Neural cell (in vitro differentiated cells): Measurements from ENCODE around the gene RMC1. TPM values are rescaled to one million over a fixed set of nuclear protein-coding genes. Genes with fewer than 3 reads are reported as not detected.

Experiments used
- H2AFZ ChIP-seq: fragments of 200-600, 300-800 bp; sonication (generic), shearing (Covaris generic); 2 replicates; pipeline ENCODE4 v1.6.0; 2014; ENCODE audit warnings: low read depth, mild to moderate bottlenecking, antibody characterized with exemption, low read length, moderate library complexity
- H3F3A ChIP-seq: fragments of 200-600 bp; shearing (Covaris generic); 2 replicates; pipeline ENCODE4 v1.6.1; 2016; ENCODE audit warnings: mild to moderate bottlenecking, moderate library complexity, mixed read lengths, antibody characterized with exemption, low read length; ENCODE audit not compliant: insufficient read depth, poor library complexity, severe bottlenecking
- H3K27ac ChIP-seq: fragments of 200-600, 300-800 bp; sonication (generic), shearing (Covaris generic); 2 replicates; pipeline ENCODE4 v1.5.1; 2014; ENCODE audit warnings: mild to moderate bottlenecking, low read length, moderate library complexity
- H3K27me3 ChIP-seq: fragments of 300-800, 200-600 bp; sonication (generic), shearing (Covaris generic); 2 replicates; pipeline ENCODE4 v1.6.0; 2014; ENCODE audit warnings: mild to moderate bottlenecking, low read depth, low read length, moderate library complexity; ENCODE audit not compliant: insufficient read depth
- H3K36me3 ChIP-seq: fragments of 300-800, 200-600 bp; sonication (generic), shearing (Covaris generic); 2 replicates; pipeline ENCODE4 v1.5.1; 2014; ENCODE audit warnings: mild to moderate bottlenecking, antibody characterized with exemption, low read length, moderate library complexity; ENCODE audit not compliant: insufficient read depth
- H3K4me2 ChIP-seq: fragments of 300-800, 200-600 bp; sonication (generic), shearing (Covaris generic); 2 replicates; pipeline ENCODE4 v1.6.0; 2014; ENCODE audit warnings: mild to moderate bottlenecking, low read length
- H3K4me3 ChIP-seq: fragments of 300-800, 200-600 bp; sonication (generic), shearing (Covaris generic); 2 replicates; pipeline ENCODE4 v1.5.1; 2014; ENCODE audit warnings: mild to moderate bottlenecking, low read length, moderate library complexity
- H3K79me2 ChIP-seq: fragments of 200-600 bp; shearing (Covaris generic); replicated peaks from 2 replicates; pipeline ENCODE4 v1.6.0; 2014; ENCODE audit warnings: mild to moderate bottlenecking, low read length, moderate library complexity; ENCODE audit not compliant: insufficient read depth
- H3K9ac ChIP-seq: fragments of 300-800, 200-600 bp; sonication (generic), shearing (Covaris generic); 2 replicates; pipeline ENCODE4 v1.6.1; 2016; ENCODE audit warnings: mild to moderate bottlenecking, low read length, mixed read lengths
- H3K9me2 ChIP-seq: fragments of 200-600 bp; shearing (Covaris generic); 2 replicates; pipeline ENCODE4 v1.6.1; 2016; ENCODE audit warnings: mild to moderate bottlenecking, low read length, mixed read lengths; ENCODE audit not compliant: insufficient read depth
- H3K9me3 ChIP-seq: fragments of 200-600, 300-800 bp; sonication (generic), shearing (Covaris generic); 2 replicates; pipeline ENCODE4 v1.6.1; 2016; ENCODE audit warnings: mild to moderate bottlenecking, mixed run types, low read length, moderate library complexity, mixed read lengths
- H4K20me1 ChIP-seq: fragments of 200-600 bp; shearing (Covaris generic); 2 replicates; pipeline ENCODE4 v1.6.1; 2016; ENCODE audit warnings: mild to moderate bottlenecking, mixed run types; ENCODE audit not compliant: insufficient read depth
- CTCF ChIP-seq: fragments of 450-650 bp; IDR thresholded peaks from 2 replicates; pipeline ENCODE4 v1.5.1; 2014; ENCODE audit warnings: antibody characterized with exemption, mild to moderate bottlenecking, moderate library complexity; ENCODE audit not compliant: poor library complexity, severe bottlenecking
- EP300 ChIP-seq: fragments of 450-650 bp; conservative IDR thresholded peaks from 2 replicates; pipeline ENCODE4 v1.6.1; 2014; ENCODE audit warnings: antibody characterized with exemption, mild to moderate bottlenecking, moderate library complexity; ENCODE audit not compliant: poor library complexity, severe bottlenecking
- EZH2 ChIP-seq: fragments of 200-600, 300-800 bp; shearing (Covaris generic), sonication (generic); IDR thresholded peaks from 2 replicates; pipeline ENCODE4 v1.6.1; 2014; ENCODE audit warnings: antibody characterized with exemption, low read length, borderline replicate concordance, mild to moderate bottlenecking; ENCODE audit not compliant: insufficient read depth, poor library complexity, severe bottlenecking
- MXI1 ChIP-seq: fragments of 450-650 bp; conservative IDR thresholded peaks from 2 replicates; pipeline ENCODE4 v1.6.1; 2014; ENCODE audit warnings: antibody characterized with exemption, mild to moderate bottlenecking; ENCODE audit not compliant: poor library complexity, severe bottlenecking
- POLR2AphosphoS5 ChIP-seq: IDR thresholded peaks from 2 replicates; pipeline ENCODE4 v1.6.1; 2012
- RAD21 ChIP-seq: fragments of 450-650 bp; conservative IDR thresholded peaks from 2 replicates; pipeline ENCODE4 v1.6.1; 2014; ENCODE audit warnings: antibody characterized with exemption, mild to moderate bottlenecking, moderate library complexity
- REST ChIP-seq: IDR thresholded peaks from 2 replicates; pipeline ENCODE4 v1.6.1; 2012; ENCODE audit warnings: borderline replicate concordance
- SMC3 ChIP-seq: fragments of 450-650 bp; conservative IDR thresholded peaks from 2 replicates; pipeline ENCODE4 v1.6.1; 2014; ENCODE audit warnings: antibody characterized with exemption, mild to moderate bottlenecking, moderate library complexity; ENCODE audit not compliant: poor library complexity
- TAF1 ChIP-seq: IDR thresholded peaks from 2 replicates; pipeline ENCODE4 v1.6.1; 2012; ENCODE audit warnings: low read depth
- polyA plus RNA-seq: library from polyadenylated mRNA; depleted of rRNA; stranded (reverse); fragments of >200 nt; gene quantifications from 2 replicates; pipeline ENCODE4 v1.2.3, GENCODE V29; 2014

The RMC1 gene
- polyA plus RNA-seq, 1 donor from 2014 or later: 42.2 TPM

DNA sequence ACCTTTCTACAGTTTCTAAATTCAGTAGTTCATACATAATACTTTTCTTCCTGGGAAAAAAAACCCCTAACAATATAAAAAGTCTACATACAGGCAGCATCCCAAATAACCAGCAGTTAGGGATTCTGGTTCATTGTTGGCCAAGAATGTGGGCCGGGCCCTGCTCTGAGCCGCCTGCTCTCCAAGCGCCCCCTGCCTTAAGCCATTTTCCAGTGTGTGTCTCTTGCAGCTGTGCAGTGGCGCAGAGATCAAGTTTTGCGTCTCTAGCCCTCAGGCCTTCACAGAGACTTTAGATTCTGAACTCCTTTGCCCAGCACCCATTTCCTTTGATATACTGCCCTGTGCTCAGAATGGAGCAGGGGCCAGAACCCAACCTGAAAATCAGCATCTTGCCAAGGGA, 32.9 kb downstream of the RMC1 start:
- Histone ChIP-seq H3K9me3 (no peaks in the 10 kb centered on the region), H3K9ac (no peak overlapping the region), H3K36me3 (peaks cover 8% of the 10 kb centered on the region), H3K27me3 (no peaks in the 10 kb centered on the region), H3K4me2 (no peak overlapping the region), H3K4me3 (no peak overlapping the region), H3K79me2 (no peaks in the 10 kb centered on the region), H3K9me2 (no peaks in the 10 kb centered on the region), H4K20me1 (no peaks in the 10 kb centered on the region), H3F3A (no peaks in the 10 kb centered on the region), H3K27ac (no peak overlapping the region), H2AFZ (no peak overlapping the region)
- TF ChIP-seq EZH2 (no peak), CTCF (no peak), EP300 (no peak), POLR2AphosphoS5 (no peak), RAD21 (no peak), SMC3 (no peak), TAF1 (no peak), REST (no peak), MXI1 (no peak)

GRCh38 chr18:23537274-23537673, 34.0 kb downstream of the RMC1 start:
- Histone ChIP-seq H3K9me2 (no peaks in the 10 kb centered on the region), H3K9ac (no peak overlapping the region), H3F3A (no peaks in the 10 kb centered on the region), H3K4me3 (no peak overlapping the region), H3K27ac (no peak overlapping the region), H4K20me1 (no peaks in the 10 kb centered on the region), H3K27me3 (no peaks in the 10 kb centered on the region), H3K9me3 (no peaks in the 10 kb centered on the region), H3K79me2 (no peaks in the 10 kb centered on the region), H3K4me2 (no peak overlapping the region), H2AFZ (no peak overlapping the region), H3K36me3 (peaks cover 8% of the 10 kb centered on the region)
- TF ChIP-seq TAF1 (no peak), SMC3 (no peak), RAD21 (no peak), CTCF (no peak), EP300 (no peak), EZH2 (no peak), POLR2AphosphoS5 (no peak), REST (no peak), MXI1 (no peak)
